ENCODE data around the gene TMPRSS6.

- peak; percentile 19 for TF ChIP-seq CTCF (IDR thresholded peaks at IDR 0.05)
- TF ChIP-seq EZH2 (IDR thresholded peaks at IDR 0.05; ENCODE audit: borderline replicate concordance, insufficient read depth, low read depth, low read length, poor library complexity, severe bottlenecking) = no peak
These were observed 12.5 kb upstream of the TMPRSS6 start for GRCh38 chr22:37121887-37122591.
